Hepatocyte (in vitro differentiated cells): ENCODE data around the gene GPRC5D.

Source experiments
- CTCF ChIP-seq: fragments of 200-600 bp; sonication (generic); IDR thresholded peaks from 2 replicates; pipeline ENCODE4 v1.5.1; 2016; ENCODE audit warnings: antibody characterized with exemption, mild to moderate bottlenecking; ENCODE audit not compliant: poor library complexity
- EZH2 ChIP-seq: fragments of 200-600 bp; sonication (generic); IDR thresholded peaks from 2 replicates; pipeline ENCODE4 v1.6.1; 2016; ENCODE audit warnings: antibody characterized with exemption, mild to moderate bottlenecking, borderline replicate concordance
- EZH2phosphoT487 ChIP-seq: fragments of 200-600 bp; sonication (generic); IDR thresholded peaks from one replicate; pipeline ENCODE4 v1.6.1; 2018; ENCODE audit warnings: antibody characterized with exemption, mild to moderate bottlenecking, low read depth, moderate library complexity; ENCODE audit not compliant: unreplicated experiment, severe bottlenecking

DNA sequence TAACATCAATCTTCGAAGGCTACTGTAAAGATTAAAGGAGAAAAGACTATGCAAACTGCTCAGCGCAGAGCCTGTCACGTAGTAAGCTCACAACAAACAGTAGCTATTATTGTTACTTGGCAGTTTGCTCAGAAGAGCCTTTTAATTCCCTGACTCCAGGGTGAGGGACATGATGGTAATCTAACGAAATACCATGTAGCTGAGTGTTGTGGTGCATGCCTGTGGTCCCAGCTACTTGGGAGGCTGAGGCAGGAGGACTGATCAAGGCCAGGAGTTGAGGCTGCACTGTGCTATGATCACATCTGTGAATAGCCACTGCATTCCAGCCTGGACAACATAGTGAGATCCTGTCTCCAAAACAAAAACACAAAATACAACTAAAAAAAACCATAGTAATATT lies 25.3 kb upstream of the GPRC5D start:
- TF ChIP-seq CTCF, result no peak
- no peak for TF ChIP-seq EZH2phosphoT487
- no peak for TF ChIP-seq EZH2
